ENCODE results near the gene GRAMD2B.

The GRAMD2B gene

GRCh38 chr5:126450346-126450745 lies 27.1 kb downstream of the GRAMD2B start:
- ATAC-seq: peak; percentile 31
- Mint-ChIP-seq H3K4me1 (peaks cover 69% of the 10 kb centered on the region), H3K9me3 (no peaks in the 10 kb centered on the region), H3K27me3 (no peaks in the 10 kb centered on the region), H3K27ac (peak overlapping the region; percentile 93), H3K4me3 (peak overlapping the region; percentile 76), H3K36me3 (ENCODE audit: low read depth) (peaks cover 5% of the 10 kb centered on the region)
- no peak for DNase-seq

GRCh38 chr5:126450907-126451306 lies 27.7 kb downstream of the GRAMD2B start:
- no peaks in the 10 kb centered on the region for H3K9me3 Mint-ChIP-seq
- no peak for DNase-seq
- ATAC-seq: no peak
- peaks cover 64% of the 10 kb centered on the region for H3K4me1 Mint-ChIP-seq
- no peaks in the 10 kb centered on the region for H3K27me3 Mint-ChIP-seq
- H3K27ac Mint-ChIP-seq: peak overlapping the region; percentile 93
- H3K4me3 Mint-ChIP-seq: peak overlapping the region; percentile 76
- peaks cover 5% of the 10 kb centered on the region for H3K36me3 Mint-ChIP-seq (ENCODE audit: low read depth)

- Mint-ChIP-seq H3K27me3 (no peaks in the 10 kb centered on the region), H3K36me3 (ENCODE audit: low read depth) (peaks cover 5% of the 10 kb centered on the region), H3K4me3 (no peak overlapping the region), H3K4me1 (peaks cover 53% of the 10 kb centered on the region), H3K27ac (no peak overlapping the region), H3K9me3 (no peaks in the 10 kb centered on the region)
- ATAC-seq (no peak), DNase-seq (no peak)
Observed at GRCh38 chr5:126452477-126452876, 29.3 kb downstream of the GRAMD2B start.

- peaks cover 42% of the 10 kb centered on the region for H3K4me1 Mint-ChIP-seq
Observed at GRCh38 chr5:126454081-126454480, 30.9 kb downstream of the GRAMD2B start.

GRCh38 chr5:126454535-126454934 lies 31.3 kb downstream of the GRAMD2B start:
- no peak overlapping the region for H3K4me3 Mint-ChIP-seq
- no peak for ATAC-seq
- no peaks in the 10 kb centered on the region for H3K9me3 Mint-ChIP-seq
- no peak for DNase-seq
- H3K27me3 Mint-ChIP-seq: no peaks in the 10 kb centered on the region
- peaks cover 37% of the 10 kb centered on the region for H3K4me1 Mint-ChIP-seq
- no peak overlapping the region for H3K27ac Mint-ChIP-seq
- H3K36me3 Mint-ChIP-seq (ENCODE audit: low read depth): peaks cover 5% of the 10 kb centered on the region

More at GRCh38 chr5:126454081-126454480, 30.9 kb downstream of the GRAMD2B start:
- no peak overlapping the region for H3K4me3 Mint-ChIP-seq
- H3K27me3 Mint-ChIP-seq: no peaks in the 10 kb centered on the region
- H3K9me3 Mint-ChIP-seq: no peaks in the 10 kb centered on the region
- no peak overlapping the region for H3K27ac Mint-ChIP-seq
- DNase-seq (no peak), ATAC-seq (no peak)
- H3K36me3 Mint-ChIP-seq (ENCODE audit: low read depth): peaks cover 5% of the 10 kb centered on the region

- no peak for ATAC-seq
- H3K27ac Mint-ChIP-seq: no peak overlapping the region
- peaks cover 5% of the 10 kb centered on the region for H3K36me3 Mint-ChIP-seq (ENCODE audit: low read depth)
- DNase-seq: no peak
- H3K27me3 Mint-ChIP-seq: no peaks in the 10 kb centered on the region
- H3K9me3 Mint-ChIP-seq: no peaks in the 10 kb centered on the region
- peaks cover 30% of the 10 kb centered on the region for H3K4me1 Mint-ChIP-seq
- H3K4me3 Mint-ChIP-seq: no peak overlapping the region
Observed at GRCh38 chr5:126455264-126455663, 32.1 kb downstream of the GRAMD2B start.

GRCh38 chr5:126455728-126456127 lies 32.5 kb downstream of the GRAMD2B start:
- no peaks in the 10 kb centered on the region for H3K27me3 Mint-ChIP-seq
- no peaks in the 10 kb centered on the region for H3K9me3 Mint-ChIP-seq
- DNase-seq (no peak), ATAC-seq (no peak)
- H3K36me3 Mint-ChIP-seq (ENCODE audit: low read depth): peaks cover 5% of the 10 kb centered on the region
- H3K4me1 Mint-ChIP-seq: peaks cover 25% of the 10 kb centered on the region
- H3K27ac Mint-ChIP-seq: no peak overlapping the region
- H3K4me3 Mint-ChIP-seq: no peak overlapping the region

GRCh38 chr5:126456217-126456820 lies 33.1 kb downstream of the GRAMD2B start:
- peaks cover 5% of the 10 kb centered on the region for H3K36me3 Mint-ChIP-seq (ENCODE audit: low read depth)
- H3K27me3 Mint-ChIP-seq: no peaks in the 10 kb centered on the region
- no peaks in the 10 kb centered on the region for H3K9me3 Mint-ChIP-seq
- no peak overlapping the region for H3K4me3 Mint-ChIP-seq
- H3K27ac Mint-ChIP-seq: no peak overlapping the region
- peaks cover 19% of the 10 kb centered on the region for H3K4me1 Mint-ChIP-seq
- ATAC-seq (no peak), DNase-seq (no peak)

- ATAC-seq (no peak), DNase-seq (no peak)
- H3K9me3 Mint-ChIP-seq: no peaks in the 10 kb centered on the region
- H3K27me3 Mint-ChIP-seq: no peaks in the 10 kb centered on the region
- H3K4me1 Mint-ChIP-seq: peaks cover 14% of the 10 kb centered on the region
- no peak overlapping the region for H3K27ac Mint-ChIP-seq
- no peak overlapping the region for H3K4me3 Mint-ChIP-seq
- no peaks in the 10 kb centered on the region for H3K36me3 Mint-ChIP-seq (ENCODE audit: low read depth)
Observed at GRCh38 chr5:126460459-126460858, 37.2 kb downstream of the GRAMD2B start.

- DNase-seq (no peak), ATAC-seq (no peak)
- Mint-ChIP-seq H3K36me3 (ENCODE audit: low read depth) (no peaks in the 10 kb centered on the region), H3K27me3 (no peaks in the 10 kb centered on the region), H3K4me3 (no peak overlapping the region), H3K4me1 (peaks cover 14% of the 10 kb centered on the region), H3K9me3 (no peaks in the 10 kb centered on the region), H3K27ac (no peak overlapping the region)
Observed at GRCh38 chr5:126460977-126461376, 37.8 kb downstream of the GRAMD2B start.

GRCh38 chr5:126461838-126462237 lies 38.6 kb downstream of the GRAMD2B start:
- H3K9me3 Mint-ChIP-seq: no peaks in the 10 kb centered on the region
- no peaks in the 10 kb centered on the region for H3K36me3 Mint-ChIP-seq (ENCODE audit: low read depth)
- peaks cover 12% of the 10 kb centered on the region for H3K4me1 Mint-ChIP-seq
- ATAC-seq (no peak), DNase-seq (no peak)
- no peak overlapping the region for H3K27ac Mint-ChIP-seq
- H3K4me3 Mint-ChIP-seq: no peak overlapping the region
- H3K27me3 Mint-ChIP-seq: no peaks in the 10 kb centered on the region

- ATAC-seq: no peak
- H3K27me3 Mint-ChIP-seq: no peaks in the 10 kb centered on the region
Observed at GRCh38 chr5:126462239-126463014, 39.2 kb downstream of the GRAMD2B start.

GRCh38 chr5:126464016-126464415 lies 40.8 kb downstream of the GRAMD2B start:
- Mint-ChIP-seq H3K36me3 (ENCODE audit: low read depth) (no peaks in the 10 kb centered on the region), H3K9me3 (no peaks in the 10 kb centered on the region), H3K27ac (peak overlapping the region; percentile 9), H3K27me3 (no peaks in the 10 kb centered on the region), H3K4me3 (no peak overlapping the region), H3K4me1 (peaks cover 12% of the 10 kb centered on the region)
- ATAC-seq (no peak), DNase-seq (no peak)

More at GRCh38 chr5:126462239-126463014, 39.2 kb downstream of the GRAMD2B start:
- no peaks in the 10 kb centered on the region for H3K9me3 Mint-ChIP-seq
- no peaks in the 10 kb centered on the region for H3K36me3 Mint-ChIP-seq (ENCODE audit: low read depth)
- H3K4me1 Mint-ChIP-seq: peaks cover 12% of the 10 kb centered on the region
- no peak overlapping the region for H3K4me3 Mint-ChIP-seq
- DNase-seq: no peak
- no peak overlapping the region for H3K27ac Mint-ChIP-seq

- Mint-ChIP-seq H3K4me3 (no peak overlapping the region), H3K36me3 (ENCODE audit: low read depth) (no peaks in the 10 kb centered on the region), H3K4me1 (peaks cover 12% of the 10 kb centered on the region), H3K9me3 (no peaks in the 10 kb centered on the region), H3K27ac (no peak overlapping the region), H3K27me3 (no peaks in the 10 kb centered on the region)
- DNase-seq (no peak), ATAC-seq (no peak)
Observed at GRCh38 chr5:126464959-126465358, 41.8 kb downstream of the GRAMD2B start.

- H3K4me1 Mint-ChIP-seq: peaks cover 12% of the 10 kb centered on the region
Observed at GRCh38 chr5:126468091-126468490, 44.9 kb downstream of the GRAMD2B start.

More at GRCh38 chr5:126468091-126468490, 44.9 kb downstream of the GRAMD2B start:
- ATAC-seq (no peak), DNase-seq (no peak)
- Mint-ChIP-seq H3K9me3 (no peaks in the 10 kb centered on the region), H3K4me3 (no peak overlapping the region), H3K27ac (no peak overlapping the region), H3K27me3 (no peaks in the 10 kb centered on the region), H3K36me3 (ENCODE audit: low read depth) (peaks cover 3% of the 10 kb centered on the region)

Data from activated naive CD8-positive, alpha-beta T cell treated with anti-CD3 and anti-CD28 coated beads, Interleukin-2, amount 50 U/mL, for 24 hours (primary cell).